ENCODE measurements around the gene FGD6. TPM values are rescaled to one million over a fixed set of nuclear protein-coding genes. Genes with fewer than 3 reads are reported as not detected.

FGD6 gene
- total RNA-seq, 1 experiment from 2014 or later: 18.2 TPM

DNA sequence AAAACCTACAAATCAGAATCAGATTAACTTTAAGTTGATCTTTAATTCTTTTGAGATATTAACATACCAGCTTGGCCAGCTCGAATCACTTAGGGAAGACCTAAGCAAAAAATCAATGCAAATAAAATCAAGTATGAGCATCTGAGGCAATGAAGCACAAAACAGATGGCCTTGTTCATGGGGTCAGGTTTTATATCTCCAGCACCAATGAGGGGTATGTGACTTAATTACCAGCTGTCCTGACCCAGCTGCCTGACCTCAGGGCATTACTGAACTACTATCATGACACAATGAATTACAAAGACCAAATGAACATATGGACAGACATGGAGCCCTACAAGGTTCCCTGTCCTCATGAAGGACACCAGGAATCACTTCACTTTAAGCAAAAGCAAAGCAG, 70.5 kb downstream of the FGD6 start:
- H3K36me3 ChIP-seq (ENCODE audit: control insufficient read depth in 1 of 2, insufficient read depth in 2 of 2, low read length in 2 of 2): no peaks in the 10 kb centered on the region
- ChIA-PET POLR2A (no interaction called here), CTCF (no interaction called here), RAD21 (ENCODE audit: low non-redundant PET in 1 of 2, low total read pairs in 2 of 2, uncharacterized antibody in 2 of 2, unreplicated experiment in 2 of 2) (interaction anchor here in 1 of 2 experiments (0.6 kb wide), 1 partner anchor 146 kb away, joined by 3 read pairs; no protein-coding TSS in a partner anchor)
- DNase-seq (ENCODE audit: low read depth, low spot score) (no peak), ATAC-seq (no peak)
- no peaks in the 10 kb centered on the region for H3K27me3 ChIP-seq (ENCODE audit: insufficient read depth, low read length)
- no peak for TF ChIP-seq YY1 (IDR thresholded peaks at IDR 0.05; ENCODE audit: extremely low read depth, insufficient replicate concordance, low read depth, low read length)
- TF ChIP-seq JUND (IDR thresholded peaks at IDR 0.05): no peak
- TF ChIP-seq ZNF274 (IDR thresholded peaks at IDR 0.05; ENCODE audit: low read depth, low read length): no peak
- TF ChIP-seq FOSL1 (IDR thresholded peaks at IDR 0.05; ENCODE audit: low read depth): no peak
- TF ChIP-seq EGR1 (IDR thresholded peaks at IDR 0.05; ENCODE audit: low read depth): no peak
- no peak for TF ChIP-seq SP1 (IDR thresholded peaks at IDR 0.05; ENCODE audit: low read depth)
- TF ChIP-seq, protein P1, sequence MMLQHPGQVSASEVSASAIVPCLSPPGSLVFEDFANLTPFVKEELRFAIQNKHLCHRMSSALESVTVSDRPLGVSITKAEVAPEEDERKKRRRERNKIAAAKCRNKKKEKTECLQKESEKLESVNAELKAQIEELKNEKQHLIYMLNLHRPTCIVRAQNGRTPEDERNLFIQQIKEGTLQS (IDR thresholded peaks at IDR 0.05): no peak
- TF ChIP-seq, protein P2, sequence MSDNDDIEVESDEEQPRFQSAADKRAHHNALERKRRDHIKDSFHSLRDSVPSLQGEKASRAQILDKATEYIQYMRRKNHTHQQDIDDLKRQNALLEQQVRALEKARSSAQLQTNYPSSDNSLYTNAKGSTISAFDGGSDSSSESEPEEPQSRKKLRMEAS (IDR thresholded peaks at IDR 0.05): no peak
- no peak for TF ChIP-seq TCF7L2 (IDR thresholded peaks at IDR 0.05; ENCODE audit: borderline replicate concordance, extremely low read depth, insufficient read depth, insufficient read length)
- no peak for TF ChIP-seq CEBPB (IDR thresholded peaks at IDR 0.05; ENCODE audit: low read depth)
- TF ChIP-seq ZFX (IDR thresholded peaks at IDR 0.05): no peak
- no peaks in the 10 kb centered on the region for H3K4me1 ChIP-seq (ENCODE audit: control insufficient read depth in 1 of 2, insufficient read depth in 2 of 2, low read length in 2 of 2)
- H3K4me2 ChIP-seq (ENCODE audit: low read length): no peak overlapping the region
- no peaks in the 10 kb centered on the region for H3K9me3 ChIP-seq (ENCODE audit: control insufficient read depth in 1 of 2, insufficient read depth in 1 of 2, low read depth in 1 of 2, low read length in 2 of 2)
- H4K20me1 ChIP-seq (ENCODE audit: insufficient read depth): no peaks in the 10 kb centered on the region
- BruUV-seq (replicated peaks): no TSS peak
- intact Hi-C loops (cut with micrococcal nuclease): no loop called here
- H3K4me3 ChIP-seq (replicated peaks in 1 of 2; ENCODE audit: low read depth in 1 of 2, low read length in 2 of 2): no peak overlapping the region
- no peak overlapping the region for H3K9ac ChIP-seq (ENCODE audit: low read length)
- H2AFZ ChIP-seq (ENCODE audit: low read depth, low read length, poor library complexity, severe bottlenecking): no peak overlapping the region
- H3K79me2 ChIP-seq (ENCODE audit: insufficient read depth, low read length): no peaks in the 10 kb centered on the region
- H3K27ac ChIP-seq (ENCODE audit: low read depth, low read length): no peak overlapping the region
- no peaks in the 10 kb centered on the region for H3K9me2 ChIP-seq (ENCODE audit: insufficient read depth)

DNA sequence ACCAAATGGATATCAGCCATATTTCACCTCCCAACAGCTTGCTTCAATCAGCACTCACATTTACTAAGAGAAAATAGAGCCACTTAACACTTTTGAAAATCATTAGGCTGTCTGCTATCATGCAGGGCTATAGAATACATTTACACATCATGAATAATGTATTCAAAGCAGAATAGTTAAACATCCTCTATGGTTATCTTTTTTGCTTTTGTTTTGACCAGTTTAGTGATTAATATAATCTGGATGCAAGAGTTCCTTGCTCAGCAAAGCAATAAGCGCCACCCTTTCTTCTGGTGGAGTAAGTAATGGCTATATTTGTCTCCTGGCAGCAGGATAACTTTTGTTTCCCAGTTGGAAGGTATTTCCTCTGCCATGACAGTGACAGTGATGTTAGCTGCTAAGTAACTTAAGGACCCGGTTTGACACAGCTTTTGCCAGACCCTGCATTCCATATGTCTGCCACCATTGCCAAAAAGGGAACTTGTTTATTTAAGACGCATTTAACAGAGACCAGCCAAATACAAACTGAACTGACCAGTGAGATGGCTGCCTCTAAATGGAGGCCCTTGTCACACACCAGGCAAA, 73.6 kb downstream of the FGD6 start:
- H3K79me2 ChIP-seq (ENCODE audit: insufficient read depth, low read length): no peaks in the 10 kb centered on the region
- BruUV-seq (replicated peaks): no TSS peak
- ChIA-PET CTCF (no interaction called here), RAD21 (ENCODE audit: low non-redundant PET in 1 of 2, low total read pairs in 2 of 2, uncharacterized antibody in 2 of 2, unreplicated experiment in 2 of 2) (no interaction called here), POLR2A (no interaction called here)
- H3K4me1 ChIP-seq (ENCODE audit: control insufficient read depth in 1 of 2, insufficient read depth in 2 of 2, low read length in 2 of 2): no peaks in the 10 kb centered on the region
- H3K36me3 ChIP-seq (ENCODE audit: control insufficient read depth in 1 of 2, insufficient read depth in 2 of 2, low read length in 2 of 2): no peaks in the 10 kb centered on the region
- no peaks in the 10 kb centered on the region for H4K20me1 ChIP-seq (ENCODE audit: insufficient read depth)
- H3K9me3 ChIP-seq (ENCODE audit: control insufficient read depth in 1 of 2, insufficient read depth in 1 of 2, low read depth in 1 of 2, low read length in 2 of 2): no peaks in the 10 kb centered on the region
- H3K9me2 ChIP-seq (ENCODE audit: insufficient read depth): no peaks in the 10 kb centered on the region
- H3K4me3 ChIP-seq (replicated peaks in 1 of 2; ENCODE audit: low read depth in 1 of 2, low read length in 2 of 2): no peak overlapping the region
- H3K27ac ChIP-seq (ENCODE audit: low read depth, low read length): no peak overlapping the region
- intact Hi-C loops (cut with micrococcal nuclease): no loop called here
- DNase-seq (ENCODE audit: low read depth, low spot score) (no peak), ATAC-seq (no peak)
- H3K9ac ChIP-seq (ENCODE audit: low read length): no peak overlapping the region
- no peak overlapping the region for H3K4me2 ChIP-seq (ENCODE audit: low read length)
- H2AFZ ChIP-seq (ENCODE audit: low read depth, low read length, poor library complexity, severe bottlenecking): no peak overlapping the region
- H3K27me3 ChIP-seq (ENCODE audit: insufficient read depth, low read length): no peaks in the 10 kb centered on the region
- TF ChIP-seq FOSL1 (IDR thresholded peaks at IDR 0.05; ENCODE audit: low read depth): no peak
- TF ChIP-seq RAD21 (IDR thresholded peaks at IDR 0.05; ENCODE audit: low read depth): no peak
- no peak for TF ChIP-seq CEBPB (IDR thresholded peaks at IDR 0.05; ENCODE audit: low read depth)
- TF ChIP-seq, protein P3, sequence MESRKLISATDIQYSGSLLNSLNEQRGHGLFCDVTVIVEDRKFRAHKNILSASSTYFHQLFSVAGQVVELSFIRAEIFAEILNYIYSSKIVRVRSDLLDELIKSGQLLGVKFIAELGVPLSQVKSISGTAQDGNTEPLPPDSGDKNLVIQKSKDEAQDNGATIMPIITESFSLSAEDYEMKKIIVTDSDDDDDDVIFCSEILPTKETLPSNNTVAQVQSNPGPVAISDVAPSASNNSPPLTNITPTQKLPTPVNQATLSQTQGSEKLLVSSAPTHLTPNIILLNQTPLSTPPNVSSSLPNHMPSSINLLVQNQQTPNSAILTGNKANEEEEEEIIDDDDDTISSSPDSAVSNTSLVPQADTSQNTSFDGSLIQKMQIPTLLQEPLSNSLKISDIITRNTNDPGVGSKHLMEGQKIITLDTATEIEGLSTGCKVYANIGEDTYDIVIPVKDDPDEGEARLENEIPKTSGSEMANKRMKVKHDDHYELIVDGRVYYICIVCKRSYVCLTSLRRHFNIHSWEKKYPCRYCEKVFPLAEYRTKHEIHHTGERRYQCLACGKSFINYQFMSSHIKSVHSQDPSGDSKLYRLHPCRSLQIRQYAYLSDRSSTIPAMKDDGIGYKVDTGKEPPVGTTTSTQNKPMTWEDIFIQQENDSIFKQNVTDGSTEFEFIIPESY (IDR thresholded peaks at IDR 0.05; ENCODE audit: extremely low read depth, insufficient replicate concordance, low read length): no peak
- no peak for TF ChIP-seq SIN3A (IDR thresholded peaks at IDR 0.05; ENCODE audit: low read depth)
- TF ChIP-seq TCF7L2 (IDR thresholded peaks at IDR 0.05; ENCODE audit: borderline replicate concordance, extremely low read depth, insufficient read depth, insufficient read length): no peak
- TF ChIP-seq POLR2A (IDR thresholded peaks at IDR 0.05; ENCODE audit: borderline replicate concordance, extremely low read depth, insufficient read depth, insufficient read length): no peak
- TF ChIP-seq, protein P1 (IDR thresholded peaks at IDR 0.05): no peak
- TF ChIP-seq, protein P2 (IDR thresholded peaks at IDR 0.05): no peak
- TF ChIP-seq EGR1 (IDR thresholded peaks at IDR 0.05; ENCODE audit: low read depth): no peak
- TF ChIP-seq SRF (IDR thresholded peaks at IDR 0.05; ENCODE audit: low read depth): no peak
- no peak for TF ChIP-seq YY1 (IDR thresholded peaks at IDR 0.05; ENCODE audit: extremely low read depth, insufficient replicate concordance, low read depth, low read length)
- no peak for TF ChIP-seq CBX3 (IDR thresholded peaks at IDR 0.05; ENCODE audit: low read depth)
